Thyroid gland (tissue), 4 donors: ENCODE results near the gene NCR3LG1.

Experiments
- POLR2A ChIP-seq, 2 donors: fragments of 450-650 bp; IDR thresholded peaks; one replicate each; pipeline ENCODE4 v1.6.1; 2017; ENCODE audit warnings: antibody characterized with exemption in 2 of 2, mild to moderate bottlenecking in 2 of 2, moderate library complexity in 1 of 2
- TF ChIP-seq, protein P1 (sequence below), 6 experiments: fragments of 200-600 bp in 3 of 6; fragments of 450-650 bp in 3 of 6; sonication (generic) in 3 of 6; IDR thresholded peaks; one replicate each; pipeline ENCODE4 v1.5.1; 2016 to 2019; ENCODE audit warnings: antibody characterized with exemption in 6 of 6, mild to moderate bottlenecking in 2 of 6, inconsistent platforms in 1 of 6, moderate library complexity in 1 of 6

DNA sequence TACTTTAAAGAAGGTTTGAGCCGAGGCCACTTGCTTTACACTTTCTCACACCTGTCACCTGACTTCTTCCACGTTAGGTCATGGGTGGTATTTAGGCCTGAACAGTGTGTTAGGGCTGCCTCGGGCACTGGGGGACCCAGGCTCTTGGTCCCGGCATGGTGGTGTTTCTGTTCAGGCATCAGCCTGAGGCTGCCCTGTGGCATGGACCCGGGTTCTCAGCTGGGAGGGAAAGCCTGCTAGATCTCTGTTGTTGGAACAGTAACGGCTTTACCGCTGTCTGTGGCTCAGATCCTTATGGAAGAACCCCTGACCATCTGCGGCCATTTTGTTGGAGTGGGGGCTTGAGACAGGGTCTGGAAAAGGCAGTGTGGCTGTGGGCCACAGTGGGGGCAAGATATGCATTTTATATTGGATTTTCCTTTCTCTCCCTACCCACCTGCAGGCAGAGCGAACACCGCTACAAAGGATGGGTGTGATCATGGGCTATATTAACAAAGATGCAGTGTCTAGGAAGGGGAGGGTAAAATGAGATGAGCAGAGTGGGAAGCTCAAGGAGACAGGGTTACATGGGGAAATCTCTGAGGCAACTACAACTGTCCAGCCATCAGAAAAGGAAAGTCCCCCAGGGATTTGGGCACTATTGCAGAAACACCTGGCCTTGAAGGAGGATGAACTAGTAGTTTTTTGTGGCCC lies 38.5 kb downstream of the NCR3LG1 start:
- TF ChIP-seq, protein P1, sequence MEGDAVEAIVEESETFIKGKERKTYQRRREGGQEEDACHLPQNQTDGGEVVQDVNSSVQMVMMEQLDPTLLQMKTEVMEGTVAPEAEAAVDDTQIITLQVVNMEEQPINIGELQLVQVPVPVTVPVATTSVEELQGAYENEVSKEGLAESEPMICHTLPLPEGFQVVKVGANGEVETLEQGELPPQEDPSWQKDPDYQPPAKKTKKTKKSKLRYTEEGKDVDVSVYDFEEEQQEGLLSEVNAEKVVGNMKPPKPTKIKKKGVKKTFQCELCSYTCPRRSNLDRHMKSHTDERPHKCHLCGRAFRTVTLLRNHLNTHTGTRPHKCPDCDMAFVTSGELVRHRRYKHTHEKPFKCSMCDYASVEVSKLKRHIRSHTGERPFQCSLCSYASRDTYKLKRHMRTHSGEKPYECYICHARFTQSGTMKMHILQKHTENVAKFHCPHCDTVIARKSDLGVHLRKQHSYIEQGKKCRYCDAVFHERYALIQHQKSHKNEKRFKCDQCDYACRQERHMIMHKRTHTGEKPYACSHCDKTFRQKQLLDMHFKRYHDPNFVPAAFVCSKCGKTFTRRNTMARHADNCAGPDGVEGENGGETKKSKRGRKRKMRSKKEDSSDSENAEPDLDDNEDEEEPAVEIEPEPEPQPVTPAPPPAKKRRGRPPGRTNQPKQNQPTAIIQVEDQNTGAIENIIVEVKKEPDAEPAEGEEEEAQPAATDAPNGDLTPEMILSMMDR (IDR thresholded peaks at IDR 0.05), result no peak
- no peak for TF ChIP-seq POLR2A (IDR thresholded peaks at IDR 0.05)
